Tongue (tissue), 1 donor: Measurements from ENCODE around the gene LMOD2. TPM values are rescaled to one million over a fixed set of nuclear protein-coding genes. Genes with fewer than 3 reads are reported as not detected.

ENCODE experiments used
- total RNA-seq: library from RNA; depleted of rRNA; stranded (reverse); fragments of >200 nt; gene quantifications from one replicate; pipeline ENCODE4 v1.2.3, GENCODE V29; 2014

The LMOD2 gene
- total RNA-seq, 1 donor from 2014 or later: 135 TPM

Other genes starting within 250 kb of the LMOD2 start
- gene IQUB, start 121.3 kb upstream of the LMOD2 start, total RNA-seq: 1.2 TPM
- gene NDUFA5, start 98.0 kb upstream of the LMOD2 start, total RNA-seq: 133 TPM
- 10.8 TPM for gene ASB15, start 54.0 kb upstream of the LMOD2 start, total RNA-seq
- gene WASL, start 93.1 kb downstream of the LMOD2 start, total RNA-seq: 30.6 TPM
- gene HYAL4, start 189.3 kb downstream of the LMOD2 start, total RNA-seq: not detected